Naive thymus-derived CD8-positive, alpha-beta T cell (primary cell): ENCODE measurements around the gene STARD9. TPM values are rescaled to one million over a fixed set of nuclear protein-coding genes. Genes with fewer than 3 reads are reported as not detected.
"Not testable (repeated sequence)": the region's sequence is repeated elsewhere in the genome, so short reads cannot be mapped to it uniquely, and the experiment has no call there.

Experiments used
- ATAC-seq, 2 donors: fragments of 150-1000 bp; cut with Tn5 transposase in 1 of 2; sonication (Bioruptor Pico), chemical (Tn5 transposase) in 1 of 2; 1 replicate in 1 of 2; 2 replicates in 1 of 2; pipeline ENCODE4 v1.10.0; 2021; ENCODE audit warnings: mild to moderate bottlenecking in 2 of 2, moderate library complexity in 2 of 2
- POLR2A ChIA-PET: fragments of 350-600 bp; sonication (Branson Sonifier 250); formaldehyde crosslinking; loops from one replicate; lab custom pipeline; 2021; ENCODE audit warnings: antibody characterized with exemption; lab: Charles Lee
- DNase-seq, 10 donors: peaks; one replicate each; pipeline versions ENCODE4 v3.0.0 to v3.0.0-alpha.2; 2020 to 2022
- H3K27ac Mint-ChIP-seq, 10 donors: one replicate each; pipeline ENCODE4 v1.8.0; 2020 to 2022; ENCODE audit warnings: mild to moderate bottlenecking in 10 of 10, mixed read lengths in 10 of 10, moderate library complexity in 4 of 10, inconsistent platforms in 1 of 10
- H3K27me3 Mint-ChIP-seq, 5 donors: one replicate each; pipeline ENCODE4 v1.8.0; 2021 to 2022; ENCODE audit warnings: mixed read lengths in 5 of 5
- H3K36me3 Mint-ChIP-seq, 3 donors: one replicate each; pipeline ENCODE4 v1.8.0; 2020 to 2022; ENCODE audit warnings: mixed read lengths in 3 of 3, mild to moderate bottlenecking in 2 of 3, inconsistent platforms in 1 of 3
- H3K4me1 Mint-ChIP-seq, 4 donors: one replicate each; pipeline ENCODE4 v1.8.0; 2021 to 2022; ENCODE audit warnings: mixed read lengths in 4 of 4
- H3K4me3 Mint-ChIP-seq, 10 donors: one replicate each; pipeline ENCODE4 v1.8.0; 2020 to 2022; ENCODE audit warnings: mild to moderate bottlenecking in 10 of 10, mixed read lengths in 10 of 10, moderate library complexity in 6 of 10, inconsistent platforms in 1 of 10
- H3K9me3 Mint-ChIP-seq, 9 donors: one replicate each; pipeline ENCODE4 v1.8.0; 2020 to 2022; ENCODE audit warnings: mixed read lengths in 9 of 9, mild to moderate bottlenecking in 3 of 9, inconsistent platforms in 1 of 9, moderate library complexity in 1 of 9
- polyA plus RNA-seq, 3 donors: library from polyadenylated mRNA; unstranded; fragments of 300-500 nt; fragmentation: Illumina TruSeq; gene quantifications; one replicate each; pipeline ENCODE4 v1.2.3, GENCODE V29; 2021
- total RNA-seq, 8 experiments: library from RNA in 2 of 8; stranded (reverse) in 2 of 8; gene quantifications; one replicate each; pipeline ENCODE4 v1.2.3 and lab custom pipeline; 2021 to 2026

STARD9 gene
- total and polyA plus RNA-seq, 5 experiments from 2014 or later, result 0.10 to 13.7 (median 0.53) TPM

- DNase-seq (peak; percentile 17 to 80 (median 58)), ATAC-seq (peak; percentile 96 to 98)
- POLR2A ChIA-PET, result interaction anchor here (0.7 to 1.6 kb wide), 2 partner anchors 72 to 102 kb away, joined by 3 to 6 read pairs; partner anchors contain the start of genes HAUS2 and LRRC57
- Mint-ChIP-seq H3K9me3 (no peaks in the 10 kb centered on the region), H3K27me3 (no peaks in the 10 kb centered on the region), H3K4me3 (no peak overlapping the region), H3K27ac (peak overlapping the region in 1 of 10 donors; percentile 20), H3K4me1 (peaks cover 2 to 6% (median 3%) of the 10 kb centered on the region in 4 donors), H3K36me3 (peaks cover 0 to 8% (median 0%) of the 10 kb centered on the region in 3 donors)
These were observed 75.0 kb downstream of the STARD9 start for GRCh38 chr15:42650208-42651066.

- Mint-ChIP-seq H3K4me1 (no peaks in the 10 kb centered on the region), H3K9me3 (no peaks in the 10 kb centered on the region), H3K27me3 (no peaks in the 10 kb centered on the region), H3K27ac (no peak overlapping the region), H3K4me3 (no peak overlapping the region), H3K36me3 (peaks cover 0 to 22% (median 14%) of the 10 kb centered on the region in 3 donors)
- no peak for ATAC-seq
- no peak for DNase-seq
- POLR2A ChIA-PET, result interaction anchor here (0.7 kb wide), 1 partner anchor 117 kb away, joined by 3 read pairs; the partner anchor contains the start of genes HAUS2 and LRRC57
These were observed 90.4 kb downstream of the STARD9 start for GRCh38 chr15:42665827-42666226.

- peaks cover 0 to 23% (median 16%) of the 10 kb centered on the region in 3 donors for H3K36me3 Mint-ChIP-seq
- H3K27me3 Mint-ChIP-seq, result no peaks in the 10 kb centered on the region
- POLR2A ChIA-PET, result no interaction called here
- no peaks in the 10 kb centered on the region for H3K4me1 Mint-ChIP-seq
- DNase-seq (no peak), ATAC-seq (no peak)
- H3K27ac Mint-ChIP-seq, result no peak overlapping the region
- no peaks in the 10 kb centered on the region for H3K9me3 Mint-ChIP-seq
- H3K4me3 Mint-ChIP-seq, result no peak overlapping the region
These were observed 92.4 kb downstream of the STARD9 start for GRCh38 chr15:42667855-42668254.

- POLR2A ChIA-PET, result no interaction called here
- ATAC-seq (no peak), DNase-seq (no peak)
- peak overlapping the region in 1 of 10 donors; percentile 25 for H3K27ac Mint-ChIP-seq
- H3K4me1 Mint-ChIP-seq, result no peaks in the 10 kb centered on the region
- no peaks in the 10 kb centered on the region for H3K27me3 Mint-ChIP-seq
- peaks cover 3 to 29% (median 16%) of the 10 kb centered on the region in 3 donors for H3K36me3 Mint-ChIP-seq
- no peak overlapping the region for H3K4me3 Mint-ChIP-seq
- H3K9me3 Mint-ChIP-seq, result no peaks in the 10 kb centered on the region
These were observed 95.0 kb downstream of the STARD9 start for GRCh38 chr15:42670451-42670850.

GRCh38 chr15:42672444-42672843 lies 97.0 kb downstream of the STARD9 start:
- H3K4me3 Mint-ChIP-seq, result no peak overlapping the region
- ATAC-seq (no peak), DNase-seq (no peak)
- POLR2A ChIA-PET, result no interaction called here
- no peaks in the 10 kb centered on the region for H3K4me1 Mint-ChIP-seq
- no peak overlapping the region for H3K27ac Mint-ChIP-seq
- H3K36me3 Mint-ChIP-seq, result peaks cover 4 to 29% (median 9%) of the 10 kb centered on the region in 3 donors
- no peaks in the 10 kb centered on the region for H3K27me3 Mint-ChIP-seq
- H3K9me3 Mint-ChIP-seq, result no peaks in the 10 kb centered on the region

GRCh38 chr15:42674472-42674871 lies 99.1 kb downstream of the STARD9 start:
- H3K36me3 Mint-ChIP-seq, result peaks cover 4 to 29% (median 5%) of the 10 kb centered on the region in 3 donors
- no peak for ATAC-seq
- H3K4me3 Mint-ChIP-seq, result no peak overlapping the region
- no peak overlapping the region for H3K27ac Mint-ChIP-seq
- H3K4me1 Mint-ChIP-seq, result no peaks in the 10 kb centered on the region
- no peaks in the 10 kb centered on the region for H3K27me3 Mint-ChIP-seq
- POLR2A ChIA-PET, result no interaction called here
- no peaks in the 10 kb centered on the region for H3K9me3 Mint-ChIP-seq
- no peak for DNase-seq

GRCh38 chr15:42675021-42675420 lies 99.6 kb downstream of the STARD9 start:
- no peak for DNase-seq
- no peak overlapping the region for H3K27ac Mint-ChIP-seq
- no peak for ATAC-seq
- H3K36me3 Mint-ChIP-seq, result peaks cover 4 to 29% (median 5%) of the 10 kb centered on the region in 3 donors
- no peaks in the 10 kb centered on the region for H3K4me1 Mint-ChIP-seq
- no peaks in the 10 kb centered on the region for H3K27me3 Mint-ChIP-seq
- POLR2A ChIA-PET, result no interaction called here
- no peak overlapping the region for H3K4me3 Mint-ChIP-seq
- H3K9me3 Mint-ChIP-seq, result no peaks in the 10 kb centered on the region

GRCh38 chr15:42679285-42680141 lies 104.1 kb downstream of the STARD9 start:
- Mint-ChIP-seq H3K27ac (peak overlapping the region in 1 of 10 donors; percentile 49), H3K9me3 (no peaks in the 10 kb centered on the region), H3K36me3 (peaks cover 8 to 51% (median 8%) of the 10 kb centered on the region in 3 donors), H3K4me1 (no peaks in the 10 kb centered on the region), H3K27me3 (no peaks in the 10 kb centered on the region), H3K4me3 (no peak overlapping the region)
- POLR2A ChIA-PET, result no interaction called here
- ATAC-seq, result no peak
- DNase-seq, result no peak

GRCh38 chr15:42680142-42680482 lies 104.7 kb downstream of the STARD9 start:
- POLR2A ChIA-PET, H3K4me3 Mint-ChIP-seq, H3K27me3 Mint-ChIP-seq, H3K9me3 Mint-ChIP-seq, H3K27ac Mint-ChIP-seq, H3K4me1 Mint-ChIP-seq, DNase-seq, ATAC-seq: not testable (repeated sequence)
- H3K36me3 Mint-ChIP-seq, result peaks cover 8 to 48% (median 8%) of the 10 kb centered on the region in 3 donors

- no peaks in the 10 kb centered on the region for H3K27me3 Mint-ChIP-seq
- no peak overlapping the region for H3K4me3 Mint-ChIP-seq
- no peaks in the 10 kb centered on the region for H3K4me1 Mint-ChIP-seq
- no peak for DNase-seq
- no peaks in the 10 kb centered on the region for H3K9me3 Mint-ChIP-seq
- no peak for ATAC-seq
- peak overlapping the region in 1 of 10 donors; percentile 11 for H3K27ac Mint-ChIP-seq
- POLR2A ChIA-PET, result no interaction called here
- H3K36me3 Mint-ChIP-seq, result peaks cover 4 to 38% (median 8%) of the 10 kb centered on the region in 3 donors
These were observed 105.7 kb downstream of the STARD9 start for GRCh38 chr15:42681119-42681518.

GRCh38 chr15:42686281-42686680 lies 110.9 kb downstream of the STARD9 start:
- POLR2A ChIA-PET, result no interaction called here
- Mint-ChIP-seq H3K4me1 (peaks cover 0 to 7% (median under 1%) of the 10 kb centered on the region in 4 donors), H3K4me3 (no peak overlapping the region), H3K27me3 (no peaks in the 10 kb centered on the region), H3K36me3 (peaks cover 4 to 31% (median 9%) of the 10 kb centered on the region in 3 donors), H3K9me3 (no peaks in the 10 kb centered on the region), H3K27ac (no peak overlapping the region)
- no peak for DNase-seq
- no peak for ATAC-seq

GRCh38 chr15:42687740-42688139 lies 112.3 kb downstream of the STARD9 start:
- no peaks in the 10 kb centered on the region for H3K9me3 Mint-ChIP-seq
- H3K27ac Mint-ChIP-seq, result no peak overlapping the region
- peaks cover 0 to 9% (median 4%) of the 10 kb centered on the region in 4 donors for H3K4me1 Mint-ChIP-seq
- DNase-seq (no peak), ATAC-seq (no peak)
- no peak overlapping the region for H3K4me3 Mint-ChIP-seq
- POLR2A ChIA-PET, result no interaction called here
- H3K36me3 Mint-ChIP-seq, result peaks cover 4 to 20% (median 9%) of the 10 kb centered on the region in 3 donors
- H3K27me3 Mint-ChIP-seq, result no peaks in the 10 kb centered on the region

- peaks cover 4 to 16% (median 9%) of the 10 kb centered on the region in 3 donors for H3K36me3 Mint-ChIP-seq
- ATAC-seq (no peak), DNase-seq (no peak)
- no peaks in the 10 kb centered on the region for H3K9me3 Mint-ChIP-seq
- H3K27me3 Mint-ChIP-seq, result no peaks in the 10 kb centered on the region
- no peak overlapping the region for H3K4me3 Mint-ChIP-seq
- POLR2A ChIA-PET, result no interaction called here
- peaks cover 0 to 9% (median 4%) of the 10 kb centered on the region in 4 donors for H3K4me1 Mint-ChIP-seq
- no peak overlapping the region for H3K27ac Mint-ChIP-seq
These were observed 112.9 kb downstream of the STARD9 start for GRCh38 chr15:42688301-42688700.
